H9 (cell line): ENCODE measurements around the gene IL15RA. TPM values are rescaled to one million over a fixed set of nuclear protein-coding genes. Genes with fewer than 3 reads are reported as not detected.

Experiments used
- DNase-seq: peaks from one replicate; pipeline ENCODE4 v3.0.0-alpha.2; 2017
- H2AFZ ChIP-seq: one replicate; pipeline ENCODE4 v1.6.1; 2013; ENCODE audit warnings: mild to moderate bottlenecking, low read length, control low read depth, moderate library complexity
- H2AK5ac ChIP-seq: 2 replicates; pipeline ENCODE4 v1.6.1; 2013; ENCODE audit warnings: low read length, control low read depth, mixed read lengths; ENCODE audit not compliant: insufficient read length
- H2BK120ac ChIP-seq: one replicate; pipeline ENCODE4 v1.6.1; 2013; ENCODE audit warnings: low read depth, mild to moderate bottlenecking, low read length, control low read depth, inconsistent platforms; ENCODE audit not compliant: poor library complexity, severe bottlenecking
- H2BK12ac ChIP-seq: 2 replicates; pipeline ENCODE4 v1.6.1; 2013; ENCODE audit warnings: low read length, control low read depth, mixed read lengths, low read depth; ENCODE audit not compliant: insufficient read length
- H2BK15ac ChIP-seq: 2 replicates; pipeline ENCODE4 v1.6.1; 2013; ENCODE audit warnings: low read depth, low read length, control low read depth
- H2BK20ac ChIP-seq: one replicate; pipeline ENCODE4 v1.6.1; 2013; ENCODE audit warnings: low read depth, mild to moderate bottlenecking, low read length, control low read depth, inconsistent platforms; ENCODE audit not compliant: poor library complexity, severe bottlenecking
- H2BK5ac ChIP-seq: 2 replicates; pipeline ENCODE4 v1.6.1; 2013; ENCODE audit warnings: low read length, control low read depth, mixed read lengths; ENCODE audit not compliant: insufficient read length
- H3K14ac ChIP-seq: 2 replicates; pipeline ENCODE4 v1.6.1; 2013; ENCODE audit warnings: low read length, control low read depth; ENCODE audit not compliant: insufficient read depth
- H3K18ac ChIP-seq: 2 replicates; pipeline ENCODE4 v1.6.1; 2013; ENCODE audit warnings: low read depth, mild to moderate bottlenecking, mixed read lengths, low read length, control low read depth; ENCODE audit not compliant: insufficient read length
- H3K23ac ChIP-seq: 2 replicates; pipeline ENCODE4 v1.6.1; 2013; ENCODE audit warnings: low read length, control low read depth, mixed read lengths, low read depth; ENCODE audit not compliant: insufficient read length
- H3K23me2 ChIP-seq: 2 replicates; pipeline ENCODE4 v1.6.1; 2013; ENCODE audit warnings: low read depth, mild to moderate bottlenecking, mixed read lengths, low read length, control low read depth; ENCODE audit not compliant: insufficient read length, poor library complexity, severe bottlenecking
- H3K27ac ChIP-seq: 2 replicates; pipeline ENCODE4 v1.5.1; 2013; ENCODE audit warnings: low read length, control low read depth, mixed read lengths, low read depth; ENCODE audit not compliant: insufficient read length
- H3K27me3 ChIP-seq: 2 replicates; pipeline ENCODE4 v1.6.1; 2013; ENCODE audit warnings: low read length, control low read depth, inconsistent platforms; ENCODE audit not compliant: insufficient read depth
- H3K4ac ChIP-seq: 2 replicates; pipeline ENCODE4 v1.6.1; 2013; ENCODE audit warnings: low read depth, mild to moderate bottlenecking, control low read depth, inconsistent platforms, low read length, moderate library complexity
- H3K4me1 ChIP-seq: 2 replicates; pipeline ENCODE4 v1.6.1; 2013; ENCODE audit warnings: low read length, control low read depth, inconsistent platforms; ENCODE audit not compliant: insufficient read depth
- H3K4me2 ChIP-seq: 2 replicates; pipeline ENCODE4 v1.6.1; 2013; ENCODE audit warnings: low read length, control low read depth, mixed read lengths; ENCODE audit not compliant: insufficient read length, insufficient read depth
- H3K56ac ChIP-seq: 2 replicates; pipeline ENCODE4 v1.6.1; 2013; ENCODE audit warnings: low read depth, mild to moderate bottlenecking, mixed read lengths, low read length, control low read depth; ENCODE audit not compliant: insufficient read length
- H3K79me1 ChIP-seq: 2 replicates; pipeline ENCODE4 v1.6.1; 2013; ENCODE audit warnings: low read depth, mild to moderate bottlenecking, moderate library complexity, low read length, control low read depth, inconsistent platforms; ENCODE audit not compliant: insufficient read depth, poor library complexity, severe bottlenecking
- H3K79me2 ChIP-seq: 2 replicates; pipeline ENCODE4 v1.6.1; 2013; ENCODE audit warnings: low read length, control low read depth, inconsistent platforms; ENCODE audit not compliant: insufficient read depth
- H3K9ac ChIP-seq: 2 replicates; pipeline ENCODE4 v1.6.1; 2013; ENCODE audit warnings: low read length, control low read depth, mixed read lengths; ENCODE audit not compliant: insufficient read length; ENCODE audit errors: extremely low read depth
- H3K9me3 ChIP-seq: one replicate; pipeline ENCODE4 v1.6.1; 2013; ENCODE audit warnings: low read depth, low read length, inconsistent platforms; ENCODE audit not compliant: control insufficient read depth
- H3T11ph ChIP-seq: one replicate; pipeline ENCODE4 v1.6.1; 2013; ENCODE audit warnings: mild to moderate bottlenecking, low read length, control low read depth, inconsistent platforms
- H4K20me1 ChIP-seq: one replicate; pipeline ENCODE4 v1.6.1; 2013; ENCODE audit not compliant: control insufficient read depth, insufficient read length, insufficient read depth
- H4K5ac ChIP-seq: 2 replicates; pipeline ENCODE4 v1.6.1; 2013; ENCODE audit warnings: low read depth, mild to moderate bottlenecking, mixed read lengths, low read length, control low read depth; ENCODE audit not compliant: insufficient read length
- H4K8ac ChIP-seq: replicated peaks from 2 replicates; pipeline ENCODE4 v1.6.1; 2013; ENCODE audit warnings: low read length, control low read depth, mixed read lengths, low read depth; ENCODE audit not compliant: insufficient read length
- H4K91ac ChIP-seq: 2 replicates; pipeline ENCODE4 v1.6.1; 2013; ENCODE audit warnings: low read depth, mild to moderate bottlenecking, moderate library complexity, mixed read lengths, low read length, control low read depth; ENCODE audit not compliant: insufficient read length
- H3K27ac Mint-ChIP-seq, 3 experiments: 2 replicates in 2 of 3; 3 replicates in 1 of 3; pipeline ENCODE4 v1.8.0; 2020 to 2021; ENCODE audit warnings: mixed read lengths in 3 of 3, mild to moderate bottlenecking in 1 of 3, moderate library complexity in 1 of 3
- H3K27me3 Mint-ChIP-seq: 2 replicates; pipeline ENCODE4 v1.8.0; 2021; ENCODE audit warnings: low read depth, mild to moderate bottlenecking, moderate library complexity, mixed read lengths
- H3K36me3 Mint-ChIP-seq, 3 experiments: 2 replicates in 2 of 3; 3 replicates in 1 of 3; pipeline ENCODE4 v1.8.0; 2020 to 2021; ENCODE audit warnings: low read depth in 3 of 3, mixed read lengths in 3 of 3; ENCODE audit not compliant: insufficient read depth in 1 of 3
- H3K4me1 Mint-ChIP-seq, 2 experiments: 2 replicates each; pipeline ENCODE4 v1.8.0; 2020; ENCODE audit warnings: mixed read lengths in 2 of 2
- H3K4me3 Mint-ChIP-seq, 2 experiments: 2 replicates in 1 of 2; 3 replicates in 1 of 2; pipeline ENCODE4 v1.8.0; 2020 to 2021; ENCODE audit warnings: mild to moderate bottlenecking in 2 of 2, mixed read lengths in 2 of 2, moderate library complexity in 1 of 2
- H3K9me3 Mint-ChIP-seq, 2 experiments: 2 replicates in 1 of 2; 3 replicates in 1 of 2; pipeline ENCODE4 v1.8.0; 2020; ENCODE audit warnings: mild to moderate bottlenecking in 2 of 2, mixed read lengths in 2 of 2, moderate library complexity in 1 of 2
- WGBS: extraction: QIAGEN DNeasy Blood & Tissue Kit; methylation state at CpG from one replicate; pipeline ENCODE4 v1.1.7; 2013; ENCODE audit warnings: missing lambda C conversion rate, low lambda C conversion rate, mixed read lengths; ENCODE audit not compliant: insufficient read length; ENCODE audit errors: extremely low coverage; 5-methylcytosine and 5-hydroxymethylcytosine counted together
- total RNA-seq: library from RNA; stranded (reverse); gene quantifications from 2 replicates; pipeline ENCODE4 v1.2.1, GENCODE V29; 2021
- TF ChIP-seq, protein P1 (sequence below): fragments of 200-600 bp; sonication (generic); conservative IDR thresholded peaks from 3 replicates; pipeline ENCODE4 v1.8.0; 2021; ENCODE audit warnings: antibody characterized with exemption, mild to moderate bottlenecking

IL15RA gene
- total RNA-seq, 1 experiment from 2014 or later = 0.31 TPM

DNA sequence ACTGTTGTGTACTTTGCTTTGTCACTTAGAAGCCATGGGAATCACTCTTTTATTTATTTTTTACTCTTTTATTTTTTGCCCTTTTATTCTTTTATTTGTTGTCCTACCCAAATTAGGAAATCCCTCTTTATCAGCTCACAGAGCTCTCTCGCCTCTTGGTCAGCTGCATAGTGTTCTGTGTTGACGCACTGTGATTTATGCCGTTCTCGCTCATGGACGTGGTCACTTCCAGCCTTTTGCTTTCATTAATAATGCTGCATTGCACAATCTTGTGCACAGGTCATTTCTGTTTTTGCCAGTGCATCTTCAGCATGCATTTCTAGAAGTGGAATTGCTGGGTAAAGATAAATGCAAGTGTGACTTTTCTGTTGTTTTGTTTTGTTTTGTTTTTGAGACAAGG, 45.0 kb downstream of the IL15RA start:
- Histone ChIP-seq H2BK5ac (no peak overlapping the region), H3K56ac (no peak overlapping the region), H3K14ac (no peak overlapping the region), H4K91ac (no peak overlapping the region), H4K8ac (no peak overlapping the region), H2AK5ac (no peak overlapping the region), H3K18ac (no peak overlapping the region), H2BK12ac (no peak overlapping the region), H3K23me2 (no peaks in the 10 kb centered on the region), H3K27ac (no peak overlapping the region), H3K79me2 (no peaks in the 10 kb centered on the region), H3K4me1 (no peaks in the 10 kb centered on the region), H2BK20ac (no peak overlapping the region), H2BK120ac (no peak overlapping the region), H3K27me3 (no peaks in the 10 kb centered on the region), H2BK15ac (no peak overlapping the region), H3T11ph (no peak overlapping the region), H3K9me3 (no peaks in the 10 kb centered on the region), H3K9ac (no peak overlapping the region), H4K20me1 (no peaks in the 10 kb centered on the region), H3K79me1 (no peaks in the 10 kb centered on the region), H2AFZ (no peak overlapping the region), H3K4me2 (no peak overlapping the region), H3K23ac (no peak overlapping the region), H4K5ac (no peak overlapping the region), H3K4ac (no peak overlapping the region)
- WGBS = no CpG with 5 or more reads among the region's 5 CpGs
- Mint-ChIP-seq H3K27me3 (no peaks in the 10 kb centered on the region), H3K9me3 (no peaks in the 10 kb centered on the region), H3K36me3 (peaks cover 27 to 83% (median 73%) of the 10 kb centered on the region in 3 experiments; a peak in 6 of 7 replicates), H3K4me3 (no peak overlapping the region), H3K4me1 (no peaks in the 10 kb centered on the region), H3K27ac (no peak overlapping the region)
- TF ChIP-seq, protein P1, sequence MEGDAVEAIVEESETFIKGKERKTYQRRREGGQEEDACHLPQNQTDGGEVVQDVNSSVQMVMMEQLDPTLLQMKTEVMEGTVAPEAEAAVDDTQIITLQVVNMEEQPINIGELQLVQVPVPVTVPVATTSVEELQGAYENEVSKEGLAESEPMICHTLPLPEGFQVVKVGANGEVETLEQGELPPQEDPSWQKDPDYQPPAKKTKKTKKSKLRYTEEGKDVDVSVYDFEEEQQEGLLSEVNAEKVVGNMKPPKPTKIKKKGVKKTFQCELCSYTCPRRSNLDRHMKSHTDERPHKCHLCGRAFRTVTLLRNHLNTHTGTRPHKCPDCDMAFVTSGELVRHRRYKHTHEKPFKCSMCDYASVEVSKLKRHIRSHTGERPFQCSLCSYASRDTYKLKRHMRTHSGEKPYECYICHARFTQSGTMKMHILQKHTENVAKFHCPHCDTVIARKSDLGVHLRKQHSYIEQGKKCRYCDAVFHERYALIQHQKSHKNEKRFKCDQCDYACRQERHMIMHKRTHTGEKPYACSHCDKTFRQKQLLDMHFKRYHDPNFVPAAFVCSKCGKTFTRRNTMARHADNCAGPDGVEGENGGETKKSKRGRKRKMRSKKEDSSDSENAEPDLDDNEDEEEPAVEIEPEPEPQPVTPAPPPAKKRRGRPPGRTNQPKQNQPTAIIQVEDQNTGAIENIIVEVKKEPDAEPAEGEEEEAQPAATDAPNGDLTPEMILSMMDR = no peak
- DNase-seq = no peak
